GM19395 (cell line): ENCODE measurements around the gene BAZ2B.
A peak's percentile ranks its signal among the peaks of the same experiment; 100 is the strongest.
"Not testable (repeated sequence)": the region's sequence is repeated elsewhere in the genome, so short reads cannot be mapped to it uniquely, and the experiment has no call there.

Experiments
- ATAC-seq: cut with Tn5 transposase; IDR thresholded peaks from one replicate; pipeline ENCODE4 v1.9.1; 2021; ENCODE audit warnings: mild to moderate bottlenecking, moderate library complexity; ENCODE audit not compliant: unreplicated experiment

The BAZ2B gene

GRCh38 chr2:159616286-159616701, at the start of gene BAZ2B:
TSS of gene BAZ2B (minus strand) at chr2:159616548. CDS start at chr2:159478719, 137,829 bp downstream.
- ATAC-seq, result peak; percentile 33

GRCh38 chr2:159661286-159661685, 44.9 kb upstream of the BAZ2B start:
- no peak for ATAC-seq

GRCh38 chr2:159658881-159659873, 42.8 kb upstream of the BAZ2B start:
- ATAC-seq, result no peak

GRCh38 chr2:159653962-159654361, 37.6 kb upstream of the BAZ2B start:
- ATAC-seq, result no peak

- ATAC-seq, result no peak
Measured at GRCh38 chr2:159651884-159652283, 35.5 kb upstream of the BAZ2B start.

GRCh38 chr2:159650574-159650973, 34.2 kb upstream of the BAZ2B start:
- no peak for ATAC-seq

GRCh38 chr2:159648643-159649042, 32.3 kb upstream of the BAZ2B start:
- no peak for ATAC-seq

- no peak for ATAC-seq
Measured at GRCh38 chr2:159647667-159648066, 31.3 kb upstream of the BAZ2B start.

GRCh38 chr2:159640176-159640575, 23.8 kb upstream of the BAZ2B start:
- ATAC-seq, result no peak

- ATAC-seq, result no peak
Measured at GRCh38 chr2:159639712-159640111, 23.4 kb upstream of the BAZ2B start.

- no peak for ATAC-seq
Measured at GRCh38 chr2:159639071-159639470, 22.7 kb upstream of the BAZ2B start.

- no peak for ATAC-seq
Measured at GRCh38 chr2:159637988-159638501, 21.7 kb upstream of the BAZ2B start.

- ATAC-seq, result no peak
Measured at GRCh38 chr2:159637240-159637639, 20.9 kb upstream of the BAZ2B start.

GRCh38 chr2:159635006-159635789, 18.9 kb upstream of the BAZ2B start:
- no peak for ATAC-seq

- no peak for ATAC-seq
Measured at GRCh38 chr2:159633219-159633618, 16.9 kb upstream of the BAZ2B start.

- not testable (repeated sequence) for ATAC-seq
Measured at GRCh38 chr2:159625628-159626027, 9.3 kb upstream of the BAZ2B start.

GRCh38 chr2:159623436-159623835, 7.1 kb upstream of the BAZ2B start:
- ATAC-seq, result no peak

GRCh38 chr2:159622966-159623365, 6.6 kb upstream of the BAZ2B start:
- no peak for ATAC-seq

GRCh38 chr2:159620796-159621195, 4.4 kb upstream of the BAZ2B start:
- ATAC-seq, result no peak

GRCh38 chr2:159617646-159618045, 1.3 kb upstream of the BAZ2B start:
- no peak for ATAC-seq

GRCh38 chr2:159617100-159617499, 752 bp upstream of the BAZ2B start:
- ATAC-seq, result no peak
